ENCODE results near the gene THSD7B.
"Not testable (repeated sequence)": the region's sequence is repeated elsewhere in the genome, so short reads cannot be mapped to it uniquely, and the experiment has no call there.

Gene THSD7B

GRCh38 chr2:137435162-137435561, 669.8 kb downstream of the THSD7B start:
- no peak for DNase-seq

GRCh38 chr2:137437386-137437785, 672.0 kb downstream of the THSD7B start:
- DNase-seq: no peak

- no peak for DNase-seq
Measured at GRCh38 chr2:137444970-137445369, 679.6 kb downstream of the THSD7B start.

- no peak for DNase-seq
Measured at GRCh38 chr2:137449454-137449853, 684.1 kb downstream of the THSD7B start.

- DNase-seq: no peak
Measured at GRCh38 chr2:137454886-137455285, 689.5 kb downstream of the THSD7B start.

- DNase-seq: no peak
Measured at GRCh38 chr2:137467246-137467862, 702.0 kb downstream of the THSD7B start.

- no peak for DNase-seq
Measured at GRCh38 chr2:137493261-137493660, 727.9 kb downstream of the THSD7B start.

GRCh38 chr2:137500599-137500998, 735.3 kb downstream of the THSD7B start:
- DNase-seq: no peak

GRCh38 chr2:137507237-137507636, 741.9 kb downstream of the THSD7B start:
- no peak for DNase-seq

- DNase-seq: no peak
Measured at GRCh38 chr2:137508739-137509384, 743.5 kb downstream of the THSD7B start.

- DNase-seq: no peak
Measured at GRCh38 chr2:137511526-137511925, 746.2 kb downstream of the THSD7B start.

- DNase-seq: no peak
Measured at GRCh38 chr2:137521653-137522619, 756.6 kb downstream of the THSD7B start.

GRCh38 chr2:137522620-137523011, 757.3 kb downstream of the THSD7B start:
- no peak for DNase-seq

- DNase-seq: no peak
Measured at GRCh38 chr2:137523931-137524330, 758.6 kb downstream of the THSD7B start.

GRCh38 chr2:137525132-137525531, 759.8 kb downstream of the THSD7B start:
- DNase-seq: no peak

GRCh38 chr2:137525641-137526190, 760.4 kb downstream of the THSD7B start:
- no peak for DNase-seq

GRCh38 chr2:137535897-137536296, 770.6 kb downstream of the THSD7B start:
- DNase-seq: no peak

GRCh38 chr2:137539336-137539735, 774.0 kb downstream of the THSD7B start:
- DNase-seq: no peak

GRCh38 chr2:137547842-137548241, 782.5 kb downstream of the THSD7B start:
- DNase-seq: no peak

GRCh38 chr2:137566387-137566786, 801.0 kb downstream of the THSD7B start:
- no peak for DNase-seq

GRCh38 chr2:137570484-137570883, 805.1 kb downstream of the THSD7B start:
- DNase-seq: no peak

GRCh38 chr2:137587834-137588233, 822.5 kb downstream of the THSD7B start:
- not testable (repeated sequence) for DNase-seq

GRCh38 chr2:137588578-137588977, 823.2 kb downstream of the THSD7B start:
- not testable (repeated sequence) for DNase-seq
